Heart right ventricle (tissue), 16 donors: Measurements from ENCODE around the gene MRRF. TPM values are rescaled to one million over a fixed set of nuclear protein-coding genes. Genes with fewer than 3 reads are reported as not detected.

Experiments used
- ATAC-seq, 8 donors: fragments of 200-7000 bp; cut with Tn5 transposase; one replicate each; pipeline ENCODE4 v1.9.1; 2020; ENCODE audit warnings: mild to moderate bottlenecking in 8 of 8, moderate library complexity in 8 of 8, moderate number of reproducible peaks in 1 of 8
- DNase-seq, 2 donors: peaks; one replicate each; pipeline ENCODE4 v3.0.0-alpha.2; 2020
- H3K27ac ChIP-seq, 10 donors: fragments of 200-600 bp; sonication (generic) in 2 of 10; one replicate each; pipeline versions ENCODE4 v1.5.0 to v1.8.0; 2020 to 2022; ENCODE audit warnings: mild to moderate bottlenecking in 3 of 10
- H3K27me3 ChIP-seq, 7 donors: fragments of 200-600 bp; one replicate each; pipeline ENCODE4 v1.8.0; 2021 to 2022; ENCODE audit warnings: mild to moderate bottlenecking in 2 of 7
- H3K36me3 ChIP-seq, 9 donors: fragments of 200-600 bp; sonication (generic) in 1 of 9; one replicate each; pipeline versions ENCODE4 v1.5.0 to v1.8.0; 2020 to 2022; ENCODE audit warnings: mild to moderate bottlenecking in 2 of 9
- H3K4me1 ChIP-seq, 9 donors: fragments of 200-600 bp; sonication (generic) in 1 of 9; one replicate each; pipeline versions ENCODE4 v1.5.0 to v1.8.0; 2020 to 2022; ENCODE audit warnings: mild to moderate bottlenecking in 4 of 9
- H3K4me3 ChIP-seq, 10 donors: fragments of 200-600 bp; sonication (generic) in 2 of 10; one replicate each; pipeline versions ENCODE4 v1.5.0 to v1.8.0; 2020 to 2022; ENCODE audit warnings: mild to moderate bottlenecking in 7 of 10, moderate library complexity in 2 of 10
- H3K9me3 ChIP-seq, 11 donors: fragments of 200-600 bp in 10 of 11; sonication (generic) in 2 of 11; one replicate each; pipeline versions ENCODE4 v1.5.0 to v1.8.0; 2013 to 2022; ENCODE audit warnings: mild to moderate bottlenecking in 2 of 11, control low read depth in 1 of 11, moderate library complexity in 1 of 11
- WGBS, 2 donors: extraction: QIAGEN DNeasy Blood & Tissue Kit; methylation state at CpG; one replicate each; pipeline ENCODE4 v1.1.7; 2013; ENCODE audit warnings: inconsistent platforms in 1 of 2; 5-methylcytosine and 5-hydroxymethylcytosine counted together
- intact Hi-C, 10 donors: fragments of 100-400 bp; cut with DNase I; formaldehyde crosslinking; loops; one replicate each; pipeline versions ENCODE4 v1.11.1 to v1.14.2; 2022
- polyA plus RNA-seq, 2 donors: library from polyadenylated mRNA; stranded (reverse); fragments of 200-250 nt; gene quantifications; one replicate each; pipeline ENCODE4 v1.2.3, GENCODE V29; 2013
- total RNA-seq, 10 donors: library from RNA; stranded (reverse); fragmentation: NEBNext Ultra II Directional in 3 of 10; extraction: Animal tissue kit (Norgen Biotek cat#: 25700) in 3 of 10; gene quantifications; one replicate each; pipeline versions ENCODE4 v1.2.1 to v1.2.4, GENCODE V29; 2021 to 2023
- TF ChIP-seq, protein P1 (sequence below), 9 donors: fragments of 200-600 bp; sonication (generic) in 2 of 9; IDR thresholded peaks; one replicate each; pipeline versions ENCODE4 v1.5.0 to v1.8.0; 2021 to 2022; ENCODE audit warnings: antibody characterized with exemption in 9 of 9, mild to moderate bottlenecking in 5 of 9, moderate library complexity in 1 of 9
- donor health status: Arrhythmogenic right ventricular cardiomyopathy.
- donor health status: ischemic (EF 13 %, LVEDD 7.1; RV severe dilation, severe dysfunction).
- donor health status: healthy with polysubstance abuse.
- donor health status: DM: no; HTN: yes; CAD: no.
- donor health status: DM: no; HTN: no; CAD: no.
- donor health status: ischemic (EF 25% LVEDD 6.9; RV normal size, moderate dysfunction).
- donor health status: ischemic (EF 25% LVEDD 5.7; RV mildly dilated, moderate dysfunction).
- donor health status: healthy.
- donor health status: DM: yes; HTN: yes; CAD: no.
- donor health status: Ischemic cardiomyopathy.
- donor health status: ischemic (EF 35%, LVEDD 5.7; RV mildly dilated, moderate dysfunction).
- donor health status: nonischemic (EF 11% LVEDD 7.7; RV severe dilation, severe dysfunction).
- donor health status: DM: yes; HTN: yes; CAD: no.
- donor health status: PGD.
- donor health status: ischemic (EF 29% LVEDD 5.4; RV normal size, mild dysfunction).
- donor health status: nonischemic (EF 23%, LVEDD 6.1; RV moderate dilation, normal function).

The MRRF gene
- total and polyA plus RNA-seq, 12 donors: 30.3 to 45.9 (median 37.8) TPM

DNA sequence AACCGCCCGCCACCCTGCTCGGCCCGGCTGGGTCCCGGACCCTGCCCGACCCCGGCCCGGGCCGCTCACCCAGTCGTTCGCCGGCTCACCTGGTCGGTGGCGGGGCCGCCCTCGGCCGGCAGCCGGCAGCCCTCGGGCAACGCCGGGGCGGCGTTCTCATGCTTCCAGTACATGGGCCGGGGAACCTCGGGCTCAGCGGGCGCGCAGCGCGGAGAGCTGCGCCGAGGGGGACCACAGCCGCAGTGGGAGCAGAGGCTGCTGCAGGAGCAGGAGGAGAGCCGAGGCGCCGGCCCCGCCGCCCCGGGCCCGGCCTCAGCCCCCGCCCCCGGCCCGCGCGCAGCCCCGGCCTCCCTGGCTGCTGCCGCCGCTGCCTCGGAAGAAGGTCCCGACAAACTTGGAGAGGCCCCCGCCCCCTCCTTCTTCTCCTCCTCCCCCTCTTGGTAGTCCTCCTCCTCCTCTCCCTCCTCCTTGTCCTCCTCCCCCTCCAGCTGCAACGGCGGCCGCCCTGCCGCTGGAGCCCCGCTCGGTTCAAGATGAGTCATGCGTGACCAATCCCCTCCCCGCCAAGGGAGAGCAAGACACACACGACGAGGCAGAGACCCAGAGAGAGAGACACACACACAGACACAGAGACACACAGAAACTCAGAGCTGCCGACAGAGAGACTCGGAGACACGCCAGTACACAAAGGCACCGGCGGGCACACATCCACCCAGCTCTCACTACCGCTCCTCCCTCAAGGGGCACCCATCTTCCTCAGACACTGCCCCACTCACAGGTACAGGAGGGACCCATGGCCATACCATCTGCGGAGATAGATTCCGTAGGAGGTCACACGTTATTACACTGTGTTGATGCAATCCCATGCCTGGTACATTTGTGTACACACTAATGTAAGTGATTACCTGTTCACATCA, 35.9 kb upstream of the MRRF start, which contains the start of gene LHX6:
Gene LHX6, minus strand, starts transcription at position 390 of the 917 bp plus-strand sequence. Its CDS starts 217 bp downstream, at position 173.
- 3 to 4% methylated on average over 60 to 70 of the region's 70 CpGs for WGBS, 2 donors
- DNase-seq (no peak), ATAC-seq (peak in 4 of 8 donors; percentile 12 to 58 (median 42))
- TF ChIP-seq, protein P1, sequence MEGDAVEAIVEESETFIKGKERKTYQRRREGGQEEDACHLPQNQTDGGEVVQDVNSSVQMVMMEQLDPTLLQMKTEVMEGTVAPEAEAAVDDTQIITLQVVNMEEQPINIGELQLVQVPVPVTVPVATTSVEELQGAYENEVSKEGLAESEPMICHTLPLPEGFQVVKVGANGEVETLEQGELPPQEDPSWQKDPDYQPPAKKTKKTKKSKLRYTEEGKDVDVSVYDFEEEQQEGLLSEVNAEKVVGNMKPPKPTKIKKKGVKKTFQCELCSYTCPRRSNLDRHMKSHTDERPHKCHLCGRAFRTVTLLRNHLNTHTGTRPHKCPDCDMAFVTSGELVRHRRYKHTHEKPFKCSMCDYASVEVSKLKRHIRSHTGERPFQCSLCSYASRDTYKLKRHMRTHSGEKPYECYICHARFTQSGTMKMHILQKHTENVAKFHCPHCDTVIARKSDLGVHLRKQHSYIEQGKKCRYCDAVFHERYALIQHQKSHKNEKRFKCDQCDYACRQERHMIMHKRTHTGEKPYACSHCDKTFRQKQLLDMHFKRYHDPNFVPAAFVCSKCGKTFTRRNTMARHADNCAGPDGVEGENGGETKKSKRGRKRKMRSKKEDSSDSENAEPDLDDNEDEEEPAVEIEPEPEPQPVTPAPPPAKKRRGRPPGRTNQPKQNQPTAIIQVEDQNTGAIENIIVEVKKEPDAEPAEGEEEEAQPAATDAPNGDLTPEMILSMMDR (IDR thresholded peaks at IDR 0.05): no peak
- H3K4me1 ChIP-seq: peaks cover 4 to 33% (median 26%) of the 10 kb centered on the region in 9 donors
- no peaks in the 10 kb centered on the region for H3K36me3 ChIP-seq
- no peaks in the 10 kb centered on the region for H3K9me3 ChIP-seq
- intact Hi-C loops: loop anchor here in 1 of 10 donors (10.0 kb wide), 1 partner anchor 116 kb away; no protein-coding TSS in a partner anchor
- peaks cover 16 to 92% (median 75%) of the 10 kb centered on the region in 7 donors for H3K27me3 ChIP-seq
- peak within 1 kb of the TSS in 8 of 10 donors; percentile 19 to 70 (median 48) for H3K27ac ChIP-seq
- H3K4me3 ChIP-seq: peak within 1 kb of the TSS; percentile 38 to 62 (median 52)

DNA sequence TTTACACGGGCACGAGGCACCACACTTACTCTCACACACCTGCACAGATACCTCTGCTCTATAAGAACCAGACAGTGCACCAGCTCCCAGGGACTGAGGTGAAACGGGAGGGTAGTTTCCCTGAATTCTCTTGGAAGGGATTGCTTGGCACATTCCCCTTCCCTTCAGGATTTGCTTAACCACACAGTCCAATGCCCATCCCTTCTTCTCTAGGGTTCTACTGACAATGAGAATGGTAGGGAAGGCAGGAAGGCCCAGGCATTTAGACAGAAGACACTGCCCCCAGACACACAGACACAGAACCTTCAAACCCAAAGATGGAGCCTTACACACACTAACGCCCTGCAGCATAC, 35.2 kb upstream of the MRRF start:
- Histone ChIP-seq H3K27me3 (peaks cover 16 to 86% (median 70%) of the 10 kb centered on the region in 7 donors), H3K27ac (no peak overlapping the region), H3K9me3 (no peaks in the 10 kb centered on the region), H3K4me3 (no peak overlapping the region), H3K36me3 (no peaks in the 10 kb centered on the region), H3K4me1 (peaks cover 4 to 33% (median 26%) of the 10 kb centered on the region in 9 donors)
- ATAC-seq: no peak
- WGBS, 2 donors: 39 to 49% methylated on average over 4 of the region's 4 CpGs
- TF ChIP-seq, protein P1 (IDR thresholded peaks at IDR 0.05): no peak
- intact Hi-C loops: loop anchor here in 1 of 10 donors (10.0 kb wide), 1 partner anchor 115 kb away; no protein-coding TSS in a partner anchor
- no peak for DNase-seq

DNA sequence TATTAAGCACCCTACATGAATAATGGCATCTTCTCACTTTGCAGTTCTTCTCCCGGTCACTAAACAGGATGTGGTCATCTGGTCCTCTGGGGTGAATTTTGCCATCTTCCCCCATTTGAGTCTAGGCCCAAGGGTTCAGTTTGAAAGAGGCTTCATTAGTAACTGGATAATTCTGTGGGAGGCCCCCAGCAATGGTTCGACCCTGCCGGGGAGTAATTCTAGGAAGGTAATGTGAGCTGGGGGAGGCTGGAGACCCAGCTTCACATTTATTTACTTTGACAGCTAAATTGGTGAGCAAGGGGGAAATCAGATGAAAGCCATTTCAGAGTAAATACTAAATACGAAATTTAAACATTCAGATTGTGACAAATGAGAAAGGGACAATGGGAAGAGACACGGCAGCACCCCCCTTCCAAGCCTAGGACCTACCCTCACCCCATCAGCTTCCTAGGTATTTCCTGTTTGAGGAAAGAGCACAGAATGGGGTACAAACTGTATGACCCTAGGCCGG, 31.8 kb upstream of the MRRF start:
- Histone ChIP-seq H3K4me1 (peaks cover 0 to 12% (median 6%) of the 10 kb centered on the region in 9 donors), H3K27me3 (peaks cover 8 to 52% (median 36%) of the 10 kb centered on the region in 7 donors), H3K27ac (no peak overlapping the region), H3K9me3 (no peaks in the 10 kb centered on the region), H3K36me3 (peaks cover 0 to 1% (median 0%) of the 10 kb centered on the region in 9 donors), H3K4me3 (no peak overlapping the region)
- WGBS, 2 donors: 85% methylated on average over 6 of the region's 6 CpGs
- no peak for ATAC-seq
- TF ChIP-seq, protein P1 (IDR thresholded peaks at IDR 0.05): no peak
- intact Hi-C loops: loop anchor here in 1 of 10 donors (10.0 kb wide), 1 partner anchor 98 kb away; no protein-coding TSS in a partner anchor
- no peak for DNase-seq

DNA sequence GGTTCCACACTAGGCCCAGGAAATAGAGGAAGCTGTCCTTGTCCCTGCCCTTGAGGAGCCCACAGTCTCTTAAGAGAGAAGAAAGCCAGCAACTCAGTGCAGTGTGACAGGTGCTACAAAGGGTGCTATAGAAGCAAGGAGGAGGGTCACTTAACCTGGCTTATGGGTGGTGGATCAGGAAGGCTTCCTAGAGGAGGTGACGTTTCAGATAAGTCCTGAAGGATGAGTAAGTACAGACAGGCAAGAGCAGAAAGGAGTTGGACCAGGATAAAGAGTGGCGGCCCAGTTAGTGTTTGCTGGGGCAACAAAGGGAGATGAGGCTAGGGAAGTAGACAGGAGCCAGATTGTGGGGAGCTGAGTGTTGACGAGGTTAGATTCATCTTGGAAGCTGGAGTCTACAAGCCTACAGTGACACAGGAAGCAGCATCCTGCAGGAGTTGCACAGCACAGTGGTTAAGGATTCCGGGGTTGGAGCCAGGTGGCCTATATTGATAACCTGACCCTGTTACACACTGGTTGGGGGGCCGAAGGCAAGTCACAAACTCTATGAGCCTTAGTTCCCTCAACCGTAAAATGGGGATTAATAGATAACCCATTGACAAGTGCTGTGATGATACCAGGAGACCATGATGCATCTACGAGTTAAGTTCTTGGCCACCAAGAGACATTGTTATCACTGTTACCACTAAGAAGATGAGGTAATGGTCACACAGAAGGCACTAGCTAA, 30.5 kb upstream of the MRRF start:
- H3K36me3 ChIP-seq: peaks cover 0 to 15% (median 6%) of the 10 kb centered on the region in 9 donors
- H3K4me3 ChIP-seq: no peak overlapping the region
- no peak overlapping the region for H3K27ac ChIP-seq
- peak in 1 of 8 donors; percentile 18 for ATAC-seq
- TF ChIP-seq, protein P1 (IDR thresholded peaks at IDR 0.05): no peak
- peaks cover 0 to 3% (median 0%) of the 10 kb centered on the region in 9 donors for H3K4me1 ChIP-seq
- intact Hi-C loops: loop anchor here in 1 of 10 donors (10.0 kb wide), 1 partner anchor 99 kb away; no protein-coding TSS in a partner anchor
- 78 to 83% methylated on average over 7 of the region's 7 CpGs for WGBS, 2 donors
- H3K27me3 ChIP-seq: peaks cover 0 to 39% (median 25%) of the 10 kb centered on the region in 7 donors
- DNase-seq: no peak
- no peaks in the 10 kb centered on the region for H3K9me3 ChIP-seq
